GM12878 (cell line): ENCODE data around the gene OR52D1. TPM values are rescaled to one million over a fixed set of nuclear protein-coding genes. Genes with fewer than 3 reads are reported as not detected.

Experiments
- ATAC-seq: fragments of 200-7000 bp; cut with Tn5 transposase; 3 replicates; pipeline ENCODE4 v1.9.1; 2020; ENCODE audit warnings: mild to moderate bottlenecking, moderate library complexity
- BruUV-seq: library from RNA; stranded (reverse); fragments of 400-500 nt; replicated peaks from 2 replicates; lab custom pipeline; 2021; lab: Mats Ljungman, UMichigan
- CTCF ChIA-PET: fragments of 300-600 bp; sonication (Branson Sonifier 250); formaldehyde crosslinking; extraction: SDS; loops from one replicate; lab custom pipeline; 2021; ENCODE audit warnings: inconsistent platforms; lab: Yijun Ruan, JAX
- POLR2A ChIA-PET: fragments of 350-600 bp; formaldehyde crosslinking; extraction: SDS; loops from one replicate; lab custom pipeline; 2021; ENCODE audit warnings: inconsistent platforms; lab: Charles Lee
- RAD21 ChIA-PET: fragments of 300-600 bp; sonication (Branson Sonifier 250); formaldehyde crosslinking; loops from one replicate; lab custom pipeline; 2023; ENCODE audit warnings: antibody characterized with exemption; ENCODE audit not compliant: unreplicated experiment; lab: Charles Lee
- SMC1A ChIA-PET: fragments of 300-600 bp; sonication (Branson Sonifier 250); formaldehyde crosslinking; loops from one replicate; lab custom pipeline; 2023; ENCODE audit not compliant: unreplicated experiment, uncharacterized antibody; lab: Charles Lee
- DNase-seq: peaks from one replicate; pipeline ENCODE4 v3.0.0-alpha.2; 2011; ENCODE audit warnings: low read depth, low spot score
- FAIRE-seq: peaks from 3 replicates; lab custom pipeline; 2011; peaks lifted over from hg19 to GRCh38; lab: Jason Lieb, UNC
- H2AFZ ChIP-seq: 2 replicates; pipeline ENCODE4 v1.6.0; 2011; ENCODE audit warnings: low read depth, low read length, control low read depth; ENCODE audit not compliant: control insufficient read depth
- H3K27ac ChIP-seq: 2 replicates; pipeline ENCODE4 v1.5.1; 2011; ENCODE audit warnings: control low read depth; ENCODE audit not compliant: control insufficient read depth, insufficient read depth
- H3K27me3 ChIP-seq, 2 experiments: replicated peaks in 1 of 2; 2 replicates each; pipeline versions ENCODE4 v1.6.0 to v1.6.1; 2011; ENCODE audit warnings: low read length in 1 of 2; ENCODE audit not compliant: control insufficient read depth in 2 of 2, insufficient read depth in 2 of 2
- H3K36me3 ChIP-seq, 2 experiments: 2 replicates each; pipeline ENCODE4 v1.5.1; 2011; ENCODE audit warnings: low read length in 1 of 2; ENCODE audit not compliant: control insufficient read depth in 2 of 2, insufficient read depth in 2 of 2
- H3K4me1 ChIP-seq: 2 replicates; pipeline ENCODE4 v1.6.1; 2011; ENCODE audit warnings: mild to moderate bottlenecking, low read length, moderate library complexity, mixed read lengths; ENCODE audit not compliant: control insufficient read depth, insufficient read depth
- H3K4me2 ChIP-seq: 2 replicates; pipeline ENCODE4 v1.6.0; 2011; ENCODE audit warnings: control low read depth; ENCODE audit not compliant: control insufficient read depth, insufficient read depth
- H3K4me3 ChIP-seq: fragments of 200-600 bp; sonication (generic); 2 replicates; pipeline ENCODE4 v1.5.1; 2016
- H3K79me2 ChIP-seq: 2 replicates; pipeline ENCODE4 v1.6.0; 2011; ENCODE audit warnings: low read length; ENCODE audit not compliant: control insufficient read depth, insufficient read depth
- H3K9ac ChIP-seq: 2 replicates; pipeline ENCODE4 v1.8.0; 2011; ENCODE audit warnings: low read length, control low read depth, mixed read lengths; ENCODE audit not compliant: control insufficient read depth, insufficient read depth
- H3K9me3 ChIP-seq: replicated peaks from 3 replicates; pipeline ENCODE4 v1.5.1; 2011; ENCODE audit warnings: mild to moderate bottlenecking, low read length; ENCODE audit not compliant: control insufficient read depth, insufficient read depth
- H4K20me1 ChIP-seq: 2 replicates; pipeline ENCODE4 v1.6.0; 2011; ENCODE audit not compliant: control insufficient read depth, insufficient read depth
- CBFB ChIP-seq: IDR thresholded peaks from 2 replicates; pipeline ENCODE4 v1.6.1; 2016; ENCODE audit warnings: antibody characterized with exemption, low read depth
- KAT2A ChIP-seq: conservative IDR thresholded peaks from 2 replicates; pipeline ENCODE4 v1.6.1; 2011; ENCODE audit warnings: low read depth, low read length; ENCODE audit not compliant: control insufficient read depth
- NRF1 ChIP-seq: conservative IDR thresholded peaks from 2 replicates; pipeline ENCODE4 v1.6.1; 2011; ENCODE audit warnings: mild to moderate bottlenecking, low read depth, low read length, improper control_type of control experiment
- POLR2A ChIP-seq: IDR thresholded peaks from 2 replicates; pipeline ENCODE4 v1.6.1; 2011; ENCODE audit warnings: low read depth, mild to moderate bottlenecking, low read length
- SREBF1 ChIP-seq: IDR thresholded peaks from 2 replicates; pipeline ENCODE4 v1.6.1; 2012; ENCODE audit warnings: mild to moderate bottlenecking, low read length
- TCF7 ChIP-seq: IDR thresholded peaks from 2 replicates; pipeline ENCODE4 v1.6.1; 2014; ENCODE audit warnings: antibody characterized with exemption, borderline replicate concordance
- ZZZ3 ChIP-seq: IDR thresholded peaks from 2 replicates; pipeline ENCODE4 v1.6.1; 2011; ENCODE audit warnings: low read depth; ENCODE audit not compliant: control insufficient read depth, insufficient read length
- WGBS: methylation state at CpG from one replicate; pipeline ENCODE4 v1.1.6; 2016; ENCODE audit warnings: low lambda C conversion rate; ENCODE audit not compliant: insufficient replicate concordance, insufficient coverage; ENCODE audit errors: missing lambda C conversion rate; 5-methylcytosine and 5-hydroxymethylcytosine counted together
- in situ Hi-C: fragments of 300-500 bp; cut with MboI; formaldehyde crosslinking; loops from 9 replicates; pipeline ENCODE4 v1.14.3; 2018; ENCODE audit warnings: mixed read lengths
- intact Hi-C: fragments of 100-400 bp; cut with micrococcal nuclease; formaldehyde crosslinking; loops from one replicate; pipeline ENCODE4 v1.14.2; 2022; ENCODE audit not compliant: unreplicated experiment
- polyA plus RNA-seq, 11 experiments: library from polyadenylated mRNA; depleted of rRNA in 4 of 11; unstranded in 6 of 11; stranded (reverse) in 5 of 11; fragments of >200 nt; fragmentation: Nextera tagmentation in 4 of 11; fragmentation: Illumina TruSeq in 1 of 11; extraction: Ambion mirVana in 4 of 11; extraction: Trizol in 1 of 11; gene quantifications; 1 replicate in 1 of 11; 2 replicates in 10 of 11; pipeline versions ENCODE4 v1.2.1 to v1.2.3, GENCODE V29; 2011 to 2016; ENCODE audit warnings: inconsistent platforms in 2 of 11, missing spikeins in 2 of 11, low read depth in 1 of 11
- total RNA-seq, 4 experiments: library from RNA; depleted of rRNA in 3 of 4; stranded (reverse); fragments of >200 nt in 3 of 4; fragmentation: Illumina TruSeq in 1 of 4; extraction: Trizol in 1 of 4; gene quantifications; 2 replicates each; pipeline versions ENCODE4 v1.2.1 to v1.2.3, GENCODE V29; 2013 to 2021
- TF ChIP-seq, protein P1 (sequence below): fragments of 450-650 bp; IDR thresholded peaks from 2 replicates; pipeline ENCODE4 v1.6.1; 2018; ENCODE audit warnings: borderline replicate concordance, mild to moderate bottlenecking; ENCODE audit not compliant: partially characterized antibody
- TF ChIP-seq, protein P2 (sequence below): IDR thresholded peaks from 2 replicates; pipeline ENCODE4 v1.6.1; 2011; ENCODE audit warnings: borderline replicate concordance, low read depth, mild to moderate bottlenecking, moderate library complexity, mixed read lengths, low read length; ENCODE audit not compliant: insufficient read depth; ENCODE audit errors: extremely low read length
- TF ChIP-seq, protein P3 (sequence below): fragments of 450-650 bp; IDR thresholded peaks from 2 replicates; pipeline ENCODE4 v1.6.1; 2017; ENCODE audit warnings: mild to moderate bottlenecking

OR52D1 gene
- total and polyA plus RNA-seq, 10 of the 15 experiments (the other 5 are each of a cell fraction or from before 2014, with no cell fraction given): not detected

DNA sequence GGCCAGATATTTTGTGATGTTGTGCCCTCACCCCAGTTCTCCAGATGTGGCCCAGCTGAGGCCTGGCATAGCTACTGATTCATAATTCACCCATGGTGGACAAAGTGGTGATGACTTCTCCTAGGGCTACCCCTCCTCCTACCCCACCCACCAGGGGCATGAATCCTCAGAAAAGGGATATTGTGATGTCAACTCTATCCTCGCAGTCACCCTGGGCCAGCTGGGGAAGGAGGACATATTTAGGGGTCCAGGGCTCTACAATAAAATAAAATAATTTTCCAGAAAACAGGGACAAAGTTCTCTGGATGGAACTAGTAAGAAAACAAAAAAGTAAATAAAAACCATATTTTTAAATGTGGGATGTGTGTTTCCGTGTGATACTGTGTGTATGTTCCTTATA, 28.1 kb downstream of the OR52D1 start, which contains the start of gene UBQLNL (continued):
- TF ChIP-seq, protein P1, sequence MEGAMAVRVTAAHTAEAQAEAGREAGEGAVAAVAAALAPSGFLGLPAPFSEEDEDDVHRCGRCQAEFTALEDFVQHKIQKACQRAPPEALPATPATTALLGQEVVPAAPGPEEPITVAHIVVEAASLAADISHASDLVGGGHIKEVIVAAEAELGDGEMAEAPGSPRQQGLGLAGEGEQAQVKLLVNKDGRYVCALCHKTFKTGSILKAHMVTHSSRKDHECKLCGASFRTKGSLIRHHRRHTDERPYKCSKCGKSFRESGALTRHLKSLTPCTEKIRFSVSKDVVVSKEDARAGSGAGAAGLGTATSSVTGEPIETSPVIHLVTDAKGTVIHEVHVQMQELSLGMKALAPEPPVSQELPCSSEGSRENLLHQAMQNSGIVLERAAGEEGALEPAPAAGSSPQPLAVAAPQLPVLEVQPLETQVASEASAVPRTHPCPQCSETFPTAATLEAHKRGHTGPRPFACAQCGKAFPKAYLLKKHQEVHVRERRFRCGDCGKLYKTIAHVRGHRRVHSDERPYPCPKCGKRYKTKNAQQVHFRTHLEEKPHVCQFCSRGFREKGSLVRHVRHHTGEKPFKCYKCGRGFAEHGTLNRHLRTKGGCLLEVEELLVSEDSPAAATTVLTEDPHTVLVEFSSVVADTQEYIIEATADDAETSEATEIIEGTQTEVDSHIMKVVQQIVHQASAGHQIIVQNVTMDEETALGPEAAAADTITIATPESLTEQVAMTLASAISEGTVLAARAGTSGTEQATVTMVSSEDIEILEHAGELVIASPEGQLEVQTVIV: no peak
- TF ChIP-seq, protein P2, sequence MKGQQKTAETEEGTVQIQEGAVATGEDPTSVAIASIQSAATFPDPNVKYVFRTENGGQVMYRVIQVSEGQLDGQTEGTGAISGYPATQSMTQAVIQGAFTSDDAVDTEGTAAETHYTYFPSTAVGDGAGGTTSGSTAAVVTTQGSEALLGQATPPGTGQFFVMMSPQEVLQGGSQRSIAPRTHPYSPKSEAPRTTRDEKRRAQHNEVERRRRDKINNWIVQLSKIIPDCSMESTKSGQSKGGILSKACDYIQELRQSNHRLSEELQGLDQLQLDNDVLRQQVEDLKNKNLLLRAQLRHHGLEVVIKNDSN: no peak
- TF ChIP-seq ZZZ3: no peak

DNA sequence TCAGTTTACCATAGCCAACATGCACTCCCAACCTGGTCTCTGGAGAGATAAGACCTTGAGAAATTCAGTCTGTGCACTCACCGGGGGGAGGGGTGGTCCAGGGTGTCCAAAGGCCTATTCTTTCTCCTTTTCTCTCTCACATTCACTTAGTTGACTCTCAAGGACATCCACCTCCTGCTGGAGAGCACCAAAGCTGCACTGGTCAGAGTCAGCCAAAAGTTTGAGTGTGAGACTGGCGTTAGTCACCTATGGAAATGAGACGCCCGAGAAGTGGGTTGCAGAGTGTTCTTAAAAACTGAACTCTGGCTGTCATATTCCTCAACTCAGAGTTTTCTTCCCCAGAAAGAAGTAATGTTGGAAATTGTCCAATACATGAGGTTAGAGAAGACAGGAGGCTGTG, 33.1 kb downstream of the OR52D1 start:
- Histone ChIP-seq H3K27me3 (no peaks in the 10 kb centered on the region; a peak in 1 of 4 replicates), H3K4me2 (no peak overlapping the region), H3K27ac (no peak overlapping the region), H2AFZ (no peak overlapping the region), H3K79me2 (no peaks in the 10 kb centered on the region), H3K9me3 (no peaks in the 10 kb centered on the region), H3K9ac (no peak overlapping the region), H3K36me3 (no peaks in the 10 kb centered on the region), H3K4me3 (no peak overlapping the region), H3K4me1 (no peaks in the 10 kb centered on the region), H4K20me1 (no peaks in the 10 kb centered on the region)
- 68% methylated on average over 4 of the region's 4 CpGs for WGBS
- no TSS peak for BruUV-seq
- CTCF ChIA-PET: no interaction called here
- TF ChIP-seq SREBF1 (no peak), TCF7 (no peak), CBFB (no peak), NRF1 (no peak), KAT2A (no peak), POLR2A (no peak)
- TF ChIP-seq, protein P3, sequence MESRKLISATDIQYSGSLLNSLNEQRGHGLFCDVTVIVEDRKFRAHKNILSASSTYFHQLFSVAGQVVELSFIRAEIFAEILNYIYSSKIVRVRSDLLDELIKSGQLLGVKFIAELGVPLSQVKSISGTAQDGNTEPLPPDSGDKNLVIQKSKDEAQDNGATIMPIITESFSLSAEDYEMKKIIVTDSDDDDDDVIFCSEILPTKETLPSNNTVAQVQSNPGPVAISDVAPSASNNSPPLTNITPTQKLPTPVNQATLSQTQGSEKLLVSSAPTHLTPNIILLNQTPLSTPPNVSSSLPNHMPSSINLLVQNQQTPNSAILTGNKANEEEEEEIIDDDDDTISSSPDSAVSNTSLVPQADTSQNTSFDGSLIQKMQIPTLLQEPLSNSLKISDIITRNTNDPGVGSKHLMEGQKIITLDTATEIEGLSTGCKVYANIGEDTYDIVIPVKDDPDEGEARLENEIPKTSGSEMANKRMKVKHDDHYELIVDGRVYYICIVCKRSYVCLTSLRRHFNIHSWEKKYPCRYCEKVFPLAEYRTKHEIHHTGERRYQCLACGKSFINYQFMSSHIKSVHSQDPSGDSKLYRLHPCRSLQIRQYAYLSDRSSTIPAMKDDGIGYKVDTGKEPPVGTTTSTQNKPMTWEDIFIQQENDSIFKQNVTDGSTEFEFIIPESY: no peak
- SMC1A ChIA-PET: no interaction called here
- ATAC-seq (no peak), DNase-seq (no peak), FAIRE-seq (no peak)
- in situ Hi-C loops: no loop called here
- intact Hi-C loops: no loop called here
- RAD21 ChIA-PET: no interaction called here
- POLR2A ChIA-PET: no interaction called here
